Fibroblast of the conjunctiva (primary cell): ENCODE measurements around the gene NAV2.
"Not testable (repeated sequence)": the region's sequence is repeated elsewhere in the genome, so short reads cannot be mapped to it uniquely, and the experiment has no call there.

Experiments
- DNase-seq: peaks from one replicate; pipeline ENCODE4 v3.0.0-alpha.2; 2010; ENCODE audit warnings: low read depth

Gene NAV2

GRCh38 chr11:19894404-19894803, 181.8 kb downstream of the NAV2 start:
- no peak for DNase-seq

- not testable (repeated sequence) for DNase-seq
Observed at GRCh38 chr11:19895037-19895436, 182.4 kb downstream of the NAV2 start.

GRCh38 chr11:19895776-19896175, 183.1 kb downstream of the NAV2 start:
- no peak for DNase-seq

- DNase-seq: peak; percentile 79
Observed at GRCh38 chr11:19903620-19904069, 191.0 kb downstream of the NAV2 start.

GRCh38 chr11:19905280-19905853, 192.7 kb downstream of the NAV2 start:
- peak; percentile 53 for DNase-seq

GRCh38 chr11:19906126-19906525, 193.5 kb downstream of the NAV2 start:
- no peak for DNase-seq

- DNase-seq: no peak
Observed at GRCh38 chr11:19907008-19907579, 194.5 kb downstream of the NAV2 start.

GRCh38 chr11:19907839-19908238, 195.2 kb downstream of the NAV2 start:
- DNase-seq: no peak

GRCh38 chr11:19910931-19911330, 198.3 kb downstream of the NAV2 start:
- DNase-seq: no peak

- DNase-seq: no peak
Observed at GRCh38 chr11:19912115-19912957, 199.7 kb downstream of the NAV2 start.

GRCh38 chr11:19912958-19913892, 200.6 kb downstream of the NAV2 start:
- no peak for DNase-seq

GRCh38 chr11:19913893-19914249, 201.2 kb downstream of the NAV2 start:
- DNase-seq: no peak

GRCh38 chr11:19915808-19916207, 203.2 kb downstream of the NAV2 start:
- DNase-seq: no peak

GRCh38 chr11:19917069-19917468, 204.4 kb downstream of the NAV2 start:
- no peak for DNase-seq

- no peak for DNase-seq
Observed at GRCh38 chr11:19918302-19919049, 205.8 kb downstream of the NAV2 start.

- DNase-seq: peak; percentile 94
Observed at GRCh38 chr11:19919050-19919561, 206.5 kb downstream of the NAV2 start.

GRCh38 chr11:19920982-19921381, 208.3 kb downstream of the NAV2 start:
- no peak for DNase-seq

GRCh38 chr11:19921976-19922688, 209.5 kb downstream of the NAV2 start:
- DNase-seq: no peak

- DNase-seq: no peak
Observed at GRCh38 chr11:19922689-19923035, 210.0 kb downstream of the NAV2 start.

GRCh38 chr11:19923626-19924025, 211.0 kb downstream of the NAV2 start:
- DNase-seq: no peak

- DNase-seq: no peak
Observed at GRCh38 chr11:19924311-19924710, 211.7 kb downstream of the NAV2 start.
